Activated CD4-positive, alpha-beta T cell treated with anti-CD3 and anti-CD28 coated beads, Interleukin-2, amount 50 U/mL, for 16 hours (primary cell): ENCODE measurements around the gene MAP3K5.
A peak's percentile ranks its signal among the peaks of the same experiment; 100 is the strongest.

Experiments
- DNase-seq: peaks from one replicate; pipeline ENCODE4 v3.0.0-alpha.2; 2020

Gene MAP3K5

DNA sequence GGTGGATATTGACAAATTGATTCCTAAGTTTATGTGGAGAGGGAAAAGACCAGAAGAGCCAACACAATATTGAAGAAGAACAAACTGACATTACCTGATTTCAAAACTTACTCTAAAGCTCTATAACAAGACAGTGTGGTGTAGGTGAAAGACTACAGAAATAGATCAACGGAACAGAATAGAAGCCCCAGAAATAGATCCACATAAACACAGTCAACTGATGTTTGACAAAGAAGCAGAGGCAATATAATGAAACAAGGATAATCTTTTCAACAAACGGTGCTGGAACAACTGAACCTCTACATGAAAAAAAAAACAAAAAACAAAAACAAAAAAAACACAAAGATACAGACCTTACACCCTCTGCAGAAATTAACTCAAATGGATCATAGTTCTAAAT lies 50.2 kb downstream of the MAP3K5 start:
- DNase-seq = no peak

DNA sequence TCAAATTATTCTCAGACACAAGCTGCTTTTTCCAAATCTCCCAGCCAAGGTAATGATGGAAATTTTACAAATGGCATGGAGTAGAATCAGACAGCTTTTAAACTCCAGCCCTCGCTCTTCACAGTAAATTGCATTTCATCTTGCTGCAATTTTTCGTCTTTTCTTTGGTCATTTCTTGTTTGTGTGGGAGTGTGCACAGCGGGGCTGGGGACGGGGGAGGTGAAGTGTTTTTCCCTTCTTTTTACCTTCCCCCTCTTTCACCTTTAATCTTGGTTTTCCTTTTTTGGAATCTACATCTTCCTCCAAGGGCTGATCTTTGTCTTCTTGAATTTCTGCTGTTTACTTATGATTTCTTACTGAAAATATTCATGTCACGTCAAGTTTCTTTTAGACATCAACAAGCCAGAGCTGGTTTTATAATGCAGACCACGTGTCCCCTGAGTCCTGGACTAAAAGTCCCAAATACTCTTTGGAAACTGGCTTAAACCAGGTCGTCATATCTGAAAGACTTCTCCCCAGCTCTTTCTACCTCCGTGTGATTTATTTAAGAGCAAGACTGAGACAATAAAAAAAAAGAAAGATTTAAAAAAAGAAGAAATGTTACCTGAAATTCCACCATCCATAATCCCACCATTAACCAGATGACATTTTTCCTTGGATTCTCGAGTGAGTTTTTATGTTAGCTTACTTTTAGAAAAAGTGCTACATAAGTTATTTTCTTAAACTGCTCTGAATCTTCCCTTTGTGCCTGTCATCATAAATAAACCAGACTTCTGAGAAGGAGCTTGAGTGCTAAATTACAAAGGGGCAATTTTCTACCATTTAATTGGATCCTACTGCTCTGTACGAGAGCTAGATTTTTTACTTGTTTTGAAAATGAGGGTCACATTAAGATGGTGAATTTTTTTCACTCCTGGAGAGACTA lies 52.0 kb downstream of the MAP3K5 start:
- no peak for DNase-seq

- no peak for DNase-seq
Observed at GRCh38 chr6:136739501-136739900, 52.8 kb downstream of the MAP3K5 start.

- no peak for DNase-seq
Observed at GRCh38 chr6:136739071-136739470, 53.2 kb downstream of the MAP3K5 start.

GRCh38 chr6:136738692-136739057 lies 53.6 kb downstream of the MAP3K5 start:
- no peak for DNase-seq

GRCh38 chr6:136737871-136738691 lies 54.2 kb downstream of the MAP3K5 start:
- no peak for DNase-seq

DNA sequence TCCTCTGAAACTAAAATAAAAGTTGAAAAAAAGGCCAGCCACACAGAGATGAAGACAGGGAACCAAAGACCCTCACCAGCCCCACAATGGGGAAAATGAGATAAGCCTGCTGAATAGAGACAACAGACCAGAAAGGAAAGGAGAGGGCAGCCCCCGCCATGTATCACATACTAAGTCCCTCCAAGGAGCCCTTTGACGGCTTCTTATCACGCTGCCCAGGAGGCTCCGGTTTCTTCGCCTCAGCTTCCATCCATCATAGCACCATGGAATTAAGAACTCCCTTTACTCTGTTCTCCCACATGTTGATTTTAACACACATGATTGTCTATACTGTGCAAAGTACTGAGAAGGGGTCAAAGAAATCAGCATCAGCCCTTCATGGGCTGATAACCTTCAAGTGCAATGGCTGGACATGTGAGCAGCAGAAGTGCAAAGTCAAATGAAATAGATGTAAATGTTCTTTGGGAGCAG lies 54.9 kb downstream of the MAP3K5 start:
- DNase-seq = no peak

DNA sequence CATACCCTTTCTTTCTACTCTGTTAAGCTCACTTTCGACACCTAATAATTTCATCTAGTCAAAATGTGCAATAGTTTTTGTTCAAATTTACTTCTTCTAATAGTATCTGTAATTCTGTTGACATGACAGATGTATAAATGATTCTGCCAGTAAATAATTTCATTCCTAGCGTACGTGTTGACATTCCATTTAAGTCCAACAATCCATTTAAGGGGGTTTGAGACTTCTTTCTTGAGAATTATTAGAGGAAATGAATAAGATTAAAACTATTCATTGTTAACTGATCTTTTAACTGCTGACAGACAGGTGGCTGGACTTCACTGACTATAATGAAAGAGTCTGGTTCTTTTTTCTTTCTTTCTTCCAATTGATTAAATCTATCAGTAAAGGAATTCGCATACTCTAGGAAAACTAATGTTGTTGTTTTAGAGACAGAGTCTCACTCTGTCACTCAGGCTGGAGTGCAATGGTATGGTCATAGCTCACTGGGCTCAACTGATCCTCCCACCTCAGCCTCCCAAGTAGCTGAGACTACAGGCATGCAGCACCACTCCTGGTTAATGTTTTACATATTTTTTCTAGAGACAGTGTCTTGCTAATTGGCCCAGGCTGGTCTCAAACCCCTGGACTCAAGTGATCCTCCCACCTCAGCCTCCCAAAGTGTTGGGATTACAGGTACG lies 55.9 kb downstream of the MAP3K5 start:
- no peak for DNase-seq

- no peak for DNase-seq
Observed at GRCh38 chr6:136734977-136735376, 57.3 kb downstream of the MAP3K5 start.

GRCh38 chr6:136732889-136733288 lies 59.4 kb downstream of the MAP3K5 start:
- no peak for DNase-seq

DNA sequence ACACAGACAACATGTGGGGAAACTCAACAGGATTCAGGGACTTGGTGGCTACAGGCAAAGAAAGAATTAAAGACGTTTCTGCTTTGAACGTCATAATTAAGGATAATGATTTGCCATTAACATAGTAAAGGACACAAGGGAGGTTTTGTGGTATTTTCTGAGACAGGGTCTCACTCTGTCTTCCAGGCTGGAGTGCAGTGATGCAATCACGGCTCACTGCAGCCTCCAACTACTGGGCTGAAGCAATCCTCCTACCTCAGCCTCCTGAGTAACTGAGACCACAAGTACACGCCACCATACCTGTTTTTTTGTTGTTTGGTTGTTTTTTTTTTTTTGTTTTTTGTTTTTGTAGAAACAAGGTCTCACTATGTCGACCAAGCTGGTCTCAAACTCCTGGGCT lies 62.4 kb downstream of the MAP3K5 start:
- DNase-seq = no peak

- DNase-seq = no peak
Observed at GRCh38 chr6:136728976-136729515, 63.2 kb downstream of the MAP3K5 start.

DNA sequence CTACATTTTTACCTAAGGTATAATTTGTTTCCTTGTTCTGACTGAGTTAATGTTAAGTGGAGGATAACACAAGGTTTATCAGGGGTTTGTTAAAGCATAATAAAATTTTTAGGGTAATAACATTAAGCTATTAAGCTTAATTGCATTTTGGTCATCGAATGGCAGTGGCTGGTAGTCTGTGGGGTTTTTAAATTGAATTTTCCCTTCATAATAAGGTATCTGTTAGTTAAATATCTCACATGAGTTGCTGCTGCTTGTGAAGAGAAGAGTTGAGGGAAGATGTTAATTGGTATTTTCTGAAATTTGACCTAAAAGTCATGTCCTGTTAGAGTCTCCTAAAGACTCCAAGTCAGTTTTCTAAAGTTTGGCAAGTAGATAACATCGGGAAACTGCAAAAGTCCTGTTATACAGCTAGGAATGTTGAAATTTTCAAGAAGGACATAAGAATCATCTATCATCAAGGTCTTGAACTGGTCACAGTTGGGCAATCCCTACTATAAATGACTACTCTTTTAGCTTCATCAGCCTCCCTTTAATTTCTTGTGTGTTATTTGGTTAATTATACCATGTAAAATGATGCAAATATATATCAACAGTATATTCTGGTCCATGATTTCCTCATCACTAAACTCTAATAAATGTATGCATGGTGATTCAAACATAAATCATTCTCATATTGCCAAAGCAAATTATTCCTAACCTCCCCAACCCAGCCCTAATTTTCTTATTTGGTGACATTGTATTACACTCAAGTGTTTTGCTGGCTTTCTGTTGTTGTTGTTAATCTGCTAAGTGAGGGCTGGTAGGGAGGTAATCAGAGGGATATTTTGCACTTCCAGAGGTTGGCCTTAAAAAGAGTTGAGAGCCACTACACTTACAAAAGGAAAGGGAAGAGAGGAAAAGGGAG lies 64.0 kb downstream of the MAP3K5 start:
- no peak for DNase-seq

DNA sequence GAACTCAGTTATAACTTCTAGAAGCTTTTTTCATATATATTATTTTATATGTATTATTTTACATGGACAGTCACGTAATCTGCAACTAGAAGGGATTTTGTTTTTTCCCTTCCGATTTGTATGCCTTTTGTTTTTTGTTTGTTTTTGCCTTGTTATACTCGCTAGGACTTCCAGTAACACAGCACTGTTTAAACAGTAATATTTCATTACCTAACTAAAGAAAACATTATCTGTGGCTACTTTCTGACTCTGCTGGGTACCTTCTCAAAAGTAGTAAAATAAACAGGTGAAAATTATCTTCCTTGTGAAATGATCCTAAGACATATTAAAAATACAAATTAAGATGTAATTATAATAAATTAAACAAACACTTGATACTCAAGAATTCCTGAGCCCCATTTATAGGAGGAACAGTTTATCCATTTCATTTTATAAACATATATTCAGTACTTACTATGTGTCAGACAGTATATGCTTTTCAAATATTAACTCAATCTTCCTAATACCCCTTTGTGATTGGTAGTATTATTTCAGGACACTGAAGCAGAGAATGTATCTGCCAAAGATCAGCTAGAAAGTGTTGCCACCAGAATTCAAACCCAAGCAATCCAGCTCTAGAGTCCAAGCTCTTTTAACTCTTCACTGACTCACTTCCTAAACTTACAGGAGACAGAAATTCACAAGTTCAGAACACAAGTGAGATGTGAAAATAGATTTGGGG lies 65.3 kb downstream of the MAP3K5 start:
- DNase-seq = no peak

DNA sequence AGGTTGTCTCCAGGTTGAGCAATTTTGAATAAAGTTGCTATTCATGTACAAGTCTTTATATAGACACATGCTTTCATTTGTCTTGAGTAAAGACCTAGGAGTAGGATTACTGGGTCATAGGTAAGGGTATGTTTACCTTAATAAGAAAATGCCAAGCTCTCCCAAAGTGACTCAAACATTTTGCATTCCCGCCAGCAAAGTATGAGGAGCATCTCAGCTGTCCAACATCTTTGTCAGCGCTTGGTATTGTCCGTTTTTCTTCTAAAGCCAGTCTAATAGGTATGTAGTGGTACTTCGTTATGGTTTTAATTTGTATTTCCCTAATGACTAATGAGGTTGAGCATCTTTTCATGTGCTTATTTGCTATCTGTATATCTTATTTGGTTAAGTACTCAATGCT lies 67.2 kb downstream of the MAP3K5 start:
- no peak for DNase-seq

GRCh38 chr6:136723780-136724179 lies 68.5 kb downstream of the MAP3K5 start:
- DNase-seq = peak; percentile 59

DNA sequence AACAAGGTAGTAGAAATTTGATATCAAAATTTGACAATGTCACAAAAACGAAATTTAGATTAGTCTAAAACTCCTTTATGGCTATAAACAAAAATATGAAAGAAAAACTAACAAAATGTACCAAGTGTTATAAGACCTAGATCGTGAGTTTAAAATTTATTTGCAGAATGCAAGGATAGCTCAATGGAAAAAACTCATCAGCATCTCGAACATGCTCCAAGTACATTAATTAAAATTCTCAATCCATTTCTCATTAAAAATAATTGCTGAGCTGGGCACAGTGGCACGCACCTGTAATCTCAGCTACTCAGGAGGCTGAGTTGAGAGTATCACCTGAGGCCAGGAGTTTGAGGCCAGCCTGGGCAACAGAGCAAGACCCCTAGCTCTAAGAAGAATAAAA lies 70.8 kb downstream of the MAP3K5 start:
- no peak for DNase-seq

- DNase-seq = peak; percentile 31
Observed at GRCh38 chr6:136720045-136720770, 72.1 kb downstream of the MAP3K5 start.

GRCh38 chr6:136719280-136720044 lies 72.8 kb downstream of the MAP3K5 start:
- peak; percentile 34 for DNase-seq

GRCh38 chr6:136718476-136718875 lies 73.8 kb downstream of the MAP3K5 start:
- no peak for DNase-seq
